ENCODE measurements around the gene SIRT3. TPM values are rescaled to one million over a fixed set of nuclear protein-coding genes. Genes with fewer than 3 reads are reported as not detected.

The SIRT3 gene
- total and polyA plus RNA-seq, 2 experiments from 2014 or later: 11.2 to 23.4 TPM

DNA sequence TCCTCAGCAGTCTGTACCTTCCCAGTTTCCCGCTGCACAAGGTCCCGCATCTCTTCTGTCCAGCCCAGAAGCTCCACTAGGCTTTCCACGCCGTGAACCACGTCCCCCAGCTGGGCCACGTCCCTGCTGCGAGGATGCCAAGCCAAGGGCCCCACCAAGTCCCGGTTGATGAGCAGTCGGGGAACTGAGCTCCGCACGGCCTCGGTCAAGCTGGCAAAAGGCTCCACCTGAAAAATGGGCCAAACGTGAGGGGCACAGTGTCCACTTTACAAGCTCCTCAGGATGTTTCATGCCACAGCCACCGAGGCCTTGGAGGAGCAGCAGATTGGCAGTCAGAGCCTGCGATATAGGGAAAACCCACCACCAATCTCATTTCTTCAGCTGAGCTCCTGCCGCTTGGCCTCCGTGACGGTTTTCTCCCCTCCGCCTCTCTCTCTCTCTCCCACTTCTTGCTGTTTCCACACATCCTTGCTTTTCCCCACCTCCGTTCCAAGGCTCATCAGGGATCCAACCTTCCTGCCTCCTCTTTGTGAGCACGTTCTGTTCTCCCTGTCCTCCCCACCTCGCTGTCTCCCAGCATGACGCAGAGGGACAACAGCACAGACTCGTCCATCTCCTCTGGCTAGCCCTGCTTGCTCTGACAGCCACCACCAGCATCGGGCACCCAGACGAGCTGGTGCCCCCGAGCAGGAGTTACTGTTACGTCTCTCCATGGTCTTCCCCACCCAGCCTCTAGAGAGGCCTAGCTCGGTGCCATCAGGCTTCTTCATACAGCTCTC lies 17.1 kb downstream of the SIRT3 start:
- Histone ChIP-seq H3K4me1 (ENCODE audit: insufficient read depth) (no peaks in the 10 kb centered on the region), H3K79me2 (no peaks in the 10 kb centered on the region), H3K9me2 (replicated peaks; ENCODE audit: insufficient read depth) (no peaks in the 10 kb centered on the region), H3K27ac (no peak overlapping the region), H3K4me2 (no peak overlapping the region), H3K4me3 (no peak overlapping the region), H2AFZ (no peak overlapping the region), H3K27me3 (no peaks in the 10 kb centered on the region), H4K20me1 (ENCODE audit: insufficient read depth, poor library complexity, severe bottlenecking) (no peaks in the 10 kb centered on the region), H3K9me3 (ENCODE audit: low read depth) (no peaks in the 10 kb centered on the region), H3K36me3 (replicated peaks; ENCODE audit: insufficient read depth, low read depth) (no peaks in the 10 kb centered on the region)
- WGBS (ENCODE audit: low lambda C conversion rate, missing lambda C conversion rate): 93% methylated on average over 29 of the region's 29 CpGs
- no peak for DNase-seq (ENCODE audit: low spot score)
- no peak for TF ChIP-seq EZH2phosphoT487 (IDR thresholded peaks at IDR 0.05; ENCODE audit: low read depth, severe bottlenecking, unreplicated experiment)
- TF ChIP-seq EZH2 (IDR thresholded peaks at IDR 0.05; ENCODE audit: borderline replicate concordance): no peak
- TF ChIP-seq, protein P1, sequence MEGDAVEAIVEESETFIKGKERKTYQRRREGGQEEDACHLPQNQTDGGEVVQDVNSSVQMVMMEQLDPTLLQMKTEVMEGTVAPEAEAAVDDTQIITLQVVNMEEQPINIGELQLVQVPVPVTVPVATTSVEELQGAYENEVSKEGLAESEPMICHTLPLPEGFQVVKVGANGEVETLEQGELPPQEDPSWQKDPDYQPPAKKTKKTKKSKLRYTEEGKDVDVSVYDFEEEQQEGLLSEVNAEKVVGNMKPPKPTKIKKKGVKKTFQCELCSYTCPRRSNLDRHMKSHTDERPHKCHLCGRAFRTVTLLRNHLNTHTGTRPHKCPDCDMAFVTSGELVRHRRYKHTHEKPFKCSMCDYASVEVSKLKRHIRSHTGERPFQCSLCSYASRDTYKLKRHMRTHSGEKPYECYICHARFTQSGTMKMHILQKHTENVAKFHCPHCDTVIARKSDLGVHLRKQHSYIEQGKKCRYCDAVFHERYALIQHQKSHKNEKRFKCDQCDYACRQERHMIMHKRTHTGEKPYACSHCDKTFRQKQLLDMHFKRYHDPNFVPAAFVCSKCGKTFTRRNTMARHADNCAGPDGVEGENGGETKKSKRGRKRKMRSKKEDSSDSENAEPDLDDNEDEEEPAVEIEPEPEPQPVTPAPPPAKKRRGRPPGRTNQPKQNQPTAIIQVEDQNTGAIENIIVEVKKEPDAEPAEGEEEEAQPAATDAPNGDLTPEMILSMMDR (IDR thresholded peaks at IDR 0.05; ENCODE audit: poor library complexity): no peak

- H3K27me3 ChIP-seq: no peaks in the 10 kb centered on the region
- H3K4me2 ChIP-seq: no peak overlapping the region
- no peaks in the 10 kb centered on the region for H3K9me2 ChIP-seq (replicated peaks; ENCODE audit: insufficient read depth)
- H3K79me2 ChIP-seq: no peaks in the 10 kb centered on the region
- no peaks in the 10 kb centered on the region for H3K9me3 ChIP-seq (ENCODE audit: low read depth)
- H3K4me1 ChIP-seq (ENCODE audit: insufficient read depth): no peaks in the 10 kb centered on the region
- TF ChIP-seq EZH2phosphoT487 (IDR thresholded peaks at IDR 0.05; ENCODE audit: low read depth, severe bottlenecking, unreplicated experiment) (no peak), EZH2 (IDR thresholded peaks at IDR 0.05; ENCODE audit: borderline replicate concordance) (no peak)
- TF ChIP-seq, protein P1 (IDR thresholded peaks at IDR 0.05; ENCODE audit: poor library complexity): no peak
- DNase-seq (ENCODE audit: low spot score): no peak
- H3K4me3 ChIP-seq: no peak overlapping the region
- H3K36me3 ChIP-seq (replicated peaks; ENCODE audit: insufficient read depth, low read depth): no peaks in the 10 kb centered on the region
- no peak overlapping the region for H3K27ac ChIP-seq
- no peaks in the 10 kb centered on the region for H4K20me1 ChIP-seq (ENCODE audit: insufficient read depth, poor library complexity, severe bottlenecking)
- H2AFZ ChIP-seq: no peak overlapping the region
- 99% methylated on average over 3 of the region's 3 CpGs for WGBS (ENCODE audit: low lambda C conversion rate, missing lambda C conversion rate)
Observed at GRCh38 chr11:217704-218103, 18.4 kb downstream of the SIRT3 start.

DNA sequence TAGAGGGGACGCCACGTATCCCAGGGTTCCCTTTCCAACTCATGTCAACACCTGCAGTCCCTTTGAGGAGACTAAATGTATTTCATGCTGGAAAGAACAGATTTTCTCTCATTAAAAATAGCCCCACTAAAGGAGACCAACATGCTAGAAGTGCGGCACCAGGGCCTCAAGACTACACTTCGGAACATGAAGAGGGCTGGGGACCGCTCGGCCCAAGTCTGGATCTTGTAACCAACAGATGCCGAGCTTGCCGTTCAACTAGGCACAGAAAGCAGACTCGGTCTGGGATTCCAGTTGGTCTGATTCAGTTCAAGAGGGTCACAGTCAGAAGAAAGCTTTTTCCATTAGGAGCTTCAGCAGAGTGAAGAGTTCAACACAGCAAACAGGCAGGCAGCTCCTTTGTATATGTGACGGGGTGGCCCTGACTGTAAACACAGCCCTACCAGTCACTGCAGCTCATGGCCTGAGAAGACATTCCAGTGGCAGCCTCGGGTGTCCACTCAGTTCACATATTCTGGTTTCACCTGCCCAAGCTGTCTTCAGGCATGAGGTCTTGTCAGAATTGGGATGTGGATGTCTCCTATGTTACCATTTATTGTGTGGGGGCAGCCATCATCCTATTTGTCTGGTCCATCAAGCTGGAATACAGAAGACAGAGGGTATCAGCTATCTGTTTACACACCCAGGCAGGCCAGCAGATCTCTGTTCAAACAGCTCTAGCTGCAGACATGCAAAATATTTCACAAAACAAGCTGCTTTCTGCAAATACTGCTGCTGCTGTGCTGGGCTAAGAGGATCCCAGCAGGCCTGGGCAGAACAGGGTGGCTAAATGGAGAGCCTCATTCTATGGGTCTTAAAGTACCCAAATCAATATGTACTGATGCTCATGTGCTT lies 19.8 kb downstream of the SIRT3 start:
- Histone ChIP-seq H3K4me3 (no peak overlapping the region), H3K9me2 (replicated peaks; ENCODE audit: insufficient read depth) (no peaks in the 10 kb centered on the region), H4K20me1 (ENCODE audit: insufficient read depth, poor library complexity, severe bottlenecking) (no peaks in the 10 kb centered on the region), H3K4me1 (ENCODE audit: insufficient read depth) (no peaks in the 10 kb centered on the region), H3K79me2 (peaks cover 4% of the 10 kb centered on the region), H3K4me2 (no peak overlapping the region), H3K27ac (peak overlapping the region; percentile 27), H3K9me3 (ENCODE audit: low read depth) (no peaks in the 10 kb centered on the region), H3K36me3 (replicated peaks; ENCODE audit: insufficient read depth, low read depth) (no peaks in the 10 kb centered on the region), H3K27me3 (no peaks in the 10 kb centered on the region), H2AFZ (no peak overlapping the region)
- 82% methylated on average over 11 of the region's 11 CpGs for WGBS (ENCODE audit: low lambda C conversion rate, missing lambda C conversion rate)
- TF ChIP-seq, protein P1 (IDR thresholded peaks at IDR 0.05; ENCODE audit: poor library complexity): no peak
- TF ChIP-seq EZH2 (IDR thresholded peaks at IDR 0.05; ENCODE audit: borderline replicate concordance): no peak
- no peak for TF ChIP-seq EZH2phosphoT487 (IDR thresholded peaks at IDR 0.05; ENCODE audit: low read depth, severe bottlenecking, unreplicated experiment)
- no peak for DNase-seq (ENCODE audit: low spot score)

All from hepatocyte (in vitro differentiated cells).